ENCODE measurements around the gene LGR4. TPM values are rescaled to one million over a fixed set of nuclear protein-coding genes. Genes with fewer than 3 reads are reported as not detected.

LGR4 gene
- total and polyA plus RNA-seq, 2 donors from 2014 or later, result 22.7 to 109 TPM

- peaks cover 13 to 27% (median 15%) of the 10 kb centered on the region in 3 donors for H3K4me1 ChIP-seq (ENCODE audit: control insufficient read depth in 2 of 3, insufficient read depth in 2 of 3, low read depth in 1 of 3, low read length in 3 of 3)
- no peaks in the 10 kb centered on the region for H3K27me3 ChIP-seq (ENCODE audit: control insufficient read depth, insufficient read depth, low read length)
- TF ChIP-seq CTCF (IDR thresholded peaks at IDR 0.05; ENCODE audit: borderline replicate concordance, extremely low read depth, insufficient read depth), result no peak
- H3K36me3 ChIP-seq (ENCODE audit: control insufficient read depth in 2 of 3, insufficient read depth in 3 of 3, low read length in 3 of 3), result no peaks in the 10 kb centered on the region
- intact Hi-C loops (cut with DNase I), result no loop called here
- no peak for DNase-seq
- H3K9ac ChIP-seq (ENCODE audit: low read length in 3 of 3), result no peak overlapping the region
- FAIRE-seq, result no peak
- H3K27ac ChIP-seq (ENCODE audit: low read depth in 2 of 2, low read length in 2 of 2), result no peak overlapping the region
- no peak overlapping the region for H3K4me3 ChIP-seq (ENCODE audit: low read length in 3 of 3)
- H3K9me3 ChIP-seq (ENCODE audit: control insufficient read depth in 2 of 3, insufficient read depth in 1 of 3, low read length in 3 of 3), result no peaks in the 10 kb centered on the region
These were observed 74.2 kb downstream of the LGR4 start for GRCh38 chr11:27398400-27398770.

- no peak for DNase-seq
- H3K27ac ChIP-seq (ENCODE audit: low read depth in 2 of 2, low read length in 2 of 2), result peak overlapping the region in 1 of 2 donors; percentile 45
- FAIRE-seq, result no peak
These were observed 74.8 kb downstream of the LGR4 start for GRCh38 chr11:27397624-27398399.

GRCh38 chr11:27396259-27396839, 76.2 kb downstream of the LGR4 start:
- no peak for TF ChIP-seq CTCF (IDR thresholded peaks at IDR 0.05; ENCODE audit: borderline replicate concordance, extremely low read depth, insufficient read depth)
- Histone ChIP-seq H3K9ac (ENCODE audit: low read length in 3 of 3) (peak overlapping the region in 1 of 3 donors; percentile 20), H3K27ac (ENCODE audit: low read depth in 2 of 2, low read length in 2 of 2) (peak overlapping the region; percentile 60 to 88), H3K36me3 (ENCODE audit: control insufficient read depth in 2 of 3, insufficient read depth in 3 of 3, low read length in 3 of 3) (no peaks in the 10 kb centered on the region), H3K4me1 (ENCODE audit: control insufficient read depth in 2 of 3, insufficient read depth in 2 of 3, low read depth in 1 of 3, low read length in 3 of 3) (peaks cover 24 to 46% (median 28%) of the 10 kb centered on the region in 3 donors), H3K4me3 (ENCODE audit: low read length in 3 of 3) (peak overlapping the region in 2 of 3 donors; percentile 9 to 15), H3K27me3 (ENCODE audit: control insufficient read depth, insufficient read depth, low read length) (no peaks in the 10 kb centered on the region), H3K9me3 (ENCODE audit: control insufficient read depth in 2 of 3, insufficient read depth in 1 of 3, low read length in 3 of 3) (no peaks in the 10 kb centered on the region)
- FAIRE-seq (no peak), DNase-seq (no peak)
- intact Hi-C loops (cut with DNase I), result no loop called here

More at GRCh38 chr11:27397624-27398399, 74.8 kb downstream of the LGR4 start:
- intact Hi-C loops (cut with DNase I), result no loop called here
- Histone ChIP-seq H3K9me3 (ENCODE audit: control insufficient read depth in 2 of 3, insufficient read depth in 1 of 3, low read length in 3 of 3) (no peaks in the 10 kb centered on the region), H3K4me1 (ENCODE audit: control insufficient read depth in 2 of 3, insufficient read depth in 2 of 3, low read depth in 1 of 3, low read length in 3 of 3) (peaks cover 15 to 31% (median 19%) of the 10 kb centered on the region in 3 donors), H3K27me3 (ENCODE audit: control insufficient read depth, insufficient read depth, low read length) (no peaks in the 10 kb centered on the region), H3K36me3 (ENCODE audit: control insufficient read depth in 2 of 3, insufficient read depth in 3 of 3, low read length in 3 of 3) (no peaks in the 10 kb centered on the region), H3K4me3 (ENCODE audit: low read length in 3 of 3) (no peak overlapping the region), H3K9ac (ENCODE audit: low read length in 3 of 3) (no peak overlapping the region)
- TF ChIP-seq CTCF (IDR thresholded peaks at IDR 0.05; ENCODE audit: borderline replicate concordance, extremely low read depth, insufficient read depth), result no peak

All from kidney (tissue), 14 donors.